Natural killer cell (primary cell): Measurements from ENCODE around the gene DCAF10. TPM values are rescaled to one million over a fixed set of nuclear protein-coding genes. Genes with fewer than 3 reads are reported as not detected.

Experiments used
- ATAC-seq, 3 donors: fragments of 150-1000 bp in 2 of 3; fragments of 200-7000 bp in 1 of 3; cut with Tn5 transposase; 1 replicate in 1 of 3; 2 replicates in 2 of 3; pipeline ENCODE4 v1.10.0; 2021; ENCODE audit warnings: mild to moderate bottlenecking in 2 of 3, moderate library complexity in 2 of 3
- DNase-seq, 2 donors: peaks; one replicate each; pipeline versions ENCODE4 v3.0.0 to v3.0.0-alpha.2; 2013 to 2021; ENCODE audit warnings: mixed read lengths in 1 of 2
- H3K27ac ChIP-seq: one replicate; pipeline ENCODE4 v1.5.1; 2013; ENCODE audit warnings: mild to moderate bottlenecking, low read length
- H3K27me3 ChIP-seq: one replicate; pipeline ENCODE4 v1.6.1; 2013; ENCODE audit warnings: low read length; ENCODE audit not compliant: control insufficient read depth, insufficient read depth
- H3K36me3 ChIP-seq: one replicate; pipeline ENCODE4 v1.6.1; 2013; ENCODE audit warnings: low read length; ENCODE audit not compliant: control insufficient read depth, insufficient read depth
- H3K4me1 ChIP-seq: one replicate; pipeline ENCODE4 v1.6.1; 2013; ENCODE audit warnings: low read length; ENCODE audit not compliant: control insufficient read depth, insufficient read depth
- H3K4me3 ChIP-seq: one replicate; pipeline ENCODE4 v1.5.1; 2013; ENCODE audit warnings: low read length
- H3K9me3 ChIP-seq: one replicate; pipeline ENCODE4 v1.6.1; 2013; ENCODE audit warnings: low read length; ENCODE audit not compliant: control insufficient read depth, insufficient read depth
- H3K27ac Mint-ChIP-seq, 2 donors: one replicate each; pipeline ENCODE4 v1.8.0; 2022; ENCODE audit warnings: mild to moderate bottlenecking in 2 of 2, mixed read lengths in 2 of 2, moderate library complexity in 1 of 2
- H3K27me3 Mint-ChIP-seq, 2 donors: one replicate each; pipeline ENCODE4 v1.8.0; 2022; ENCODE audit warnings: low read depth in 2 of 2, mixed read lengths in 2 of 2
- H3K36me3 Mint-ChIP-seq: one replicate; pipeline ENCODE4 v1.8.0; 2022; ENCODE audit warnings: mixed read lengths
- H3K4me1 Mint-ChIP-seq, 2 donors: one replicate each; pipeline ENCODE4 v1.8.0; 2022; ENCODE audit warnings: mixed read lengths in 2 of 2
- H3K4me3 Mint-ChIP-seq: one replicate; pipeline ENCODE4 v1.8.0; 2022; ENCODE audit warnings: mild to moderate bottlenecking, moderate library complexity, mixed read lengths
- H3K9me3 Mint-ChIP-seq, 2 donors: one replicate each; pipeline ENCODE4 v1.8.0; 2022; ENCODE audit warnings: mixed read lengths in 2 of 2
- WGBS: methylation state at CpG from one replicate; pipeline ENCODE4 v1.1.7; 2013; ENCODE audit warnings: missing lambda C conversion rate; ENCODE audit not compliant: insufficient coverage; 5-methylcytosine and 5-hydroxymethylcytosine counted together
- intact Hi-C: fragments of 100-400 bp; cut with micrococcal nuclease; formaldehyde crosslinking; loops from one replicate; pipeline ENCODE4 v1.14.2; 2022
- total RNA-seq, 4 donors: library from RNA; stranded (reverse); fragments of 120-200 nt in 1 of 4; gene quantifications; one replicate each; pipeline versions ENCODE4 v1.2.3 to v1.2.4, GENCODE V29; 2013 to 2022
- TF ChIP-seq, protein P1 (sequence below): fragments of 200-600 bp; IDR thresholded peaks from one replicate; pipeline ENCODE4 v1.8.0; 2022; ENCODE audit warnings: antibody characterized with exemption

DCAF10 gene
- total RNA-seq, 3 donors from 2014 or later (not counting 1 experiment from before 2014, with no cell fraction given): 12.9 to 21.0 (median 18.5) TPM

DNA sequence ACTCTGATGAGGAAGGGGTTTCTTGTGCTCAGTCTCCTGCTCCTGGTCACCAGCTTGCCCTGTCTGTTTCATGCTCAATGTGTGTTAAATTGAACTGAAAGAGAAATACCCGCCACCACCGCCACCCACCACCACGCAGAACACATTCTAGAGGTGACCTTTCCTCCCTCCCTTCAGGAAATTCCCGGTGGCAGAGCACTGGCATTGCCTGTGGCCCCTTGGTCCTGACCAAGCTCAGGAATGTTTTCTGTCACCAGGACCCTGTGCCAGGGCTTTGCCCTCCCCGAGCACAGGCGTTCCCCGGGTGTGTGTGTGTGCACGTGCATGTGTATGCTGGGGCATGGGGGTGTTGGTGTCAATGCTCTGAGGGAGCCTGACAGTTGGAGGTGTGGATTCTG is 113.6 kb downstream of the DCAF10 start:
- TF ChIP-seq, protein P1, sequence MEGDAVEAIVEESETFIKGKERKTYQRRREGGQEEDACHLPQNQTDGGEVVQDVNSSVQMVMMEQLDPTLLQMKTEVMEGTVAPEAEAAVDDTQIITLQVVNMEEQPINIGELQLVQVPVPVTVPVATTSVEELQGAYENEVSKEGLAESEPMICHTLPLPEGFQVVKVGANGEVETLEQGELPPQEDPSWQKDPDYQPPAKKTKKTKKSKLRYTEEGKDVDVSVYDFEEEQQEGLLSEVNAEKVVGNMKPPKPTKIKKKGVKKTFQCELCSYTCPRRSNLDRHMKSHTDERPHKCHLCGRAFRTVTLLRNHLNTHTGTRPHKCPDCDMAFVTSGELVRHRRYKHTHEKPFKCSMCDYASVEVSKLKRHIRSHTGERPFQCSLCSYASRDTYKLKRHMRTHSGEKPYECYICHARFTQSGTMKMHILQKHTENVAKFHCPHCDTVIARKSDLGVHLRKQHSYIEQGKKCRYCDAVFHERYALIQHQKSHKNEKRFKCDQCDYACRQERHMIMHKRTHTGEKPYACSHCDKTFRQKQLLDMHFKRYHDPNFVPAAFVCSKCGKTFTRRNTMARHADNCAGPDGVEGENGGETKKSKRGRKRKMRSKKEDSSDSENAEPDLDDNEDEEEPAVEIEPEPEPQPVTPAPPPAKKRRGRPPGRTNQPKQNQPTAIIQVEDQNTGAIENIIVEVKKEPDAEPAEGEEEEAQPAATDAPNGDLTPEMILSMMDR: no peak
- intact Hi-C loops: loop anchor here (5.0 kb wide), 2 partner anchors 153 to 248 kb away; partner anchors contain the start of gene SHB
- H3K4me1 Mint-ChIP-seq: peaks cover 18 to 26% of the 10 kb centered on the region in 2 donors

DNA sequence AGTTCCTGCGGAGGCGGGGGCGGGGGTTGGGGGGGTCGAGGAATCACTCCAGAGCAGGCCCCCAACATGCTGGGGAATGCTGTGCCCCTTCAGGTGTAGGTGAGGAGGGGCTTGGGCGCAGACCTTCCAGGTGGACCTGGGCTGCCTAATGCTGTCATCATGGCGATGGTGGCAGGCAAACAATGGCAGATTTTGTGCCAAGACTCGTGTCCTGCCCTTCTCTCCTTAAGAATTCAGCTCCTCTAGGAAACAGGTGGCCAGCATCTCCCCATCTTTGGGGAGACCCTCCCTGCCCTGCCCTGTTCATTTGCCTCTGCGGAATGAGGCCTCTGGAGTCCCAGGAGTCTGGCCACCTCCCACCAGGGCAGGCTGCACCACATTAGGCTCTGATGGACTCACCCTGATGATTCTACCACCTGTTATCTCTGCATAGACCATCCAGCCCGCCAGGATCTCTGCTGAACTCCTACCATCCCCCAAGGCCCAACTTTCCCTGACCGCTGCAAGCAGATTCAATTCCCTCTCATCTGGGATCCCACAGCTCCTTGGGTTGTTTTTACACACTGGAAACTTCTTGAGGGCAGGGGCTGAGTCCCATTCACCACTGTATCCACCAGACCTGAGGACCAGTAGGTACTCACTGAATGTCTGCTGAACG is 114.2 kb downstream of the DCAF10 start:
- no peaks in the 10 kb centered on the region for H3K36me3 ChIP-seq
- Mint-ChIP-seq H3K27me3 (no peaks in the 10 kb centered on the region), H3K9me3 (no peaks in the 10 kb centered on the region), H3K36me3 (no peaks in the 10 kb centered on the region), H3K4me3 (no peak overlapping the region), H3K4me1 (peaks cover 18 to 26% of the 10 kb centered on the region in 2 donors), H3K27ac (no peak overlapping the region)
- no peaks in the 10 kb centered on the region for H3K27me3 ChIP-seq
- no peak for DNase-seq
- H3K4me3 ChIP-seq: no peak overlapping the region
- no peaks in the 10 kb centered on the region for H3K9me3 ChIP-seq
- 88% methylated on average over 11 of the region's 11 CpGs for WGBS
- no peak overlapping the region for H3K27ac ChIP-seq
- TF ChIP-seq, protein P1: no peak
- intact Hi-C loops: loop anchor here (5.0 kb wide), 2 partner anchors 152 to 247 kb away; partner anchors contain the start of gene SHB
- ATAC-seq: no peak
- H3K4me1 ChIP-seq: peaks cover 13% of the 10 kb centered on the region

More for the DNA sequence above, 113.6 kb downstream of the DCAF10 start:
- H3K27me3 ChIP-seq: no peaks in the 10 kb centered on the region
- no peak overlapping the region for H3K4me3 ChIP-seq
- DNase-seq (no peak), ATAC-seq (peak in 1 of 3 donors; percentile 3)
- H3K36me3 ChIP-seq: no peaks in the 10 kb centered on the region
- Mint-ChIP-seq H3K27me3 (no peaks in the 10 kb centered on the region), H3K4me3 (no peak overlapping the region), H3K9me3 (no peaks in the 10 kb centered on the region), H3K36me3 (no peaks in the 10 kb centered on the region), H3K27ac (no peak overlapping the region)
- H3K4me1 ChIP-seq: peaks cover 13% of the 10 kb centered on the region
- no peaks in the 10 kb centered on the region for H3K9me3 ChIP-seq
- H3K27ac ChIP-seq: no peak overlapping the region
- 83% methylated on average over 8 of the region's 8 CpGs for WGBS

DNA sequence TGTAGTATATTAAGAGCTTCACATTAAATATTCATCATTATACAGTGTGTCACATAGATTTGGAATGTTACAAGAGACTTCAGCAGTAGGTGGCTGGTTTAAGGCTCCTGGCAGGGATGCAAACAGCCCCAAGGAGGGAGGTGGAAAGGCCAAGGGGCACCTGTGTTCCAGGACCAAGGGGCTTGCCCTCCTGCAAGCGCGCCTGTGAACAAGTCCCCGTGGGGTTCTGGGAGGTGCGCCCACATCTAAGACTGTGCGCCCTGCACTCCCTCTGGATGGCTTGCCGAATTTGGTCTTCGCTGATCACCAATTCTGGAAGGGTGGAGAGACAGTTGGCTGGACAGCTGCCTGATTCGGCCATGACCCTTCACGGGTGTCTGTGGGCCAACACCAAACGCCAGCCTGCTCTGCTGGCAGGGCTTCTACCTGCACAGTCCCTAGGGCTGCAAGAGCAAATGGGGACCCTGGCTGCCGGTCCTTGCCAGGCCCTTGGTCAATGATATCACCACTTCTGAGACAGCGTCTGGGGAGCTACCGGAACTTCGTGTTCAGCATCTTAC is 115.4 kb downstream of the DCAF10 start:
- H3K27me3 ChIP-seq: no peaks in the 10 kb centered on the region
- TF ChIP-seq, protein P1: no peak
- no peaks in the 10 kb centered on the region for H3K36me3 ChIP-seq
- peak overlapping the region in 1 of 2 donors; percentile 42 for H3K27ac Mint-ChIP-seq
- no peaks in the 10 kb centered on the region for H3K27me3 Mint-ChIP-seq
- H3K36me3 Mint-ChIP-seq: no peaks in the 10 kb centered on the region
- H3K4me3 ChIP-seq: no peak overlapping the region
- H3K27ac ChIP-seq: no peak overlapping the region
- intact Hi-C loops: no loop called here
- peak overlapping the region; percentile 9 for H3K4me3 Mint-ChIP-seq
- H3K9me3 ChIP-seq: no peaks in the 10 kb centered on the region
- peaks cover 13% of the 10 kb centered on the region for H3K4me1 ChIP-seq
- ATAC-seq (no peak), DNase-seq (no peak)
- H3K9me3 Mint-ChIP-seq: no peaks in the 10 kb centered on the region
- H3K4me1 Mint-ChIP-seq: peaks cover 18 to 26% of the 10 kb centered on the region in 2 donors
- WGBS: 93% methylated on average over 14 of the region's 14 CpGs
